GM19397 (cell line): ENCODE results near the gene ADI1.
"Not testable (repeated sequence)": the region's sequence is repeated elsewhere in the genome, so short reads cannot be mapped to it uniquely, and the experiment has no call there.

Experiments
- ATAC-seq: cut with Tn5 transposase; IDR thresholded peaks from one replicate; pipeline ENCODE4 v1.9.1; 2021; ENCODE audit warnings: mild to moderate bottlenecking, moderate library complexity; ENCODE audit not compliant: unreplicated experiment

Gene ADI1

GRCh38 chr2:3450385-3451010 lies 68.8 kb downstream of the ADI1 start:
- no peak for ATAC-seq

DNA sequence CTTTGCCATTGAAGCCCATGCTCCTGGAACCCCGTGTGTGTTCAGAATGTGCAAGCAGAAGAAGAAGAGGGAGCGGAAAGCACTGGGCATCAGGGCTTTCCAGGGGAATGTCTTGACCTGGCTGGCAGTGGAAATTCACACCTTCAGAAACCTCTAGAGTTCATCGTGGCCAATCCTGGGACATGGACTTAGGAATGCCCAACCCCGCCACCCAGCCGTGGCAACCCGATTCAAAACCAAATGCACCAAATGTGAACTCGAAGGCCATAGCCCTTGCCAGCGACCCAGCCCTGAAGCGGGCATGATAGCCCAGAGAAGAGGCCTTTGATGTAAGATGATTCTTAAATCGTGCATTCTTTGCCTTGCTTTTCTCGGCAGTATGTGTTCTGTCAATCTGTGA lies 69.4 kb downstream of the ADI1 start:
- no peak for ATAC-seq

DNA sequence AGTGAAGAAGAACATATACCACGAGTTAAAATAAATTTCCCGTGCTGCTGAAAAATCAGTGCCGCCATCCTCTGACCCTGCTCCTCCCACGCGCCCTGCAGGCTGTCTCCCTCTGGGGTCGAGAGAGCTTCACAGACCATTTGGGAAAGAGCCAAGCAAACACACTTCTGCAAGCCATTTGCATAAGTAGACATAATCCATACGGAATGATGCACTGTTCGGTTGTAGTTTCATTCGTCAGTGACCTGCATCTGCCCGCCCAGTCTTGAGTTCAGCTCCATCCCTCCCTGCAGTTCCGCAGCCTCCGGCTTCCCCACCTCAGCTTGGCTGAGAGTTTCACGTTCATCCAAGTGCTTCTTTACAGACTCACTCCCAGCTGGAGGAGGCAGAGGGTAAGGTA lies 70.2 kb downstream of the ADI1 start:
- ATAC-seq: no peak

- ATAC-seq: not testable (repeated sequence)
Measured at GRCh38 chr2:3448441-3448911, 70.9 kb downstream of the ADI1 start.

DNA sequence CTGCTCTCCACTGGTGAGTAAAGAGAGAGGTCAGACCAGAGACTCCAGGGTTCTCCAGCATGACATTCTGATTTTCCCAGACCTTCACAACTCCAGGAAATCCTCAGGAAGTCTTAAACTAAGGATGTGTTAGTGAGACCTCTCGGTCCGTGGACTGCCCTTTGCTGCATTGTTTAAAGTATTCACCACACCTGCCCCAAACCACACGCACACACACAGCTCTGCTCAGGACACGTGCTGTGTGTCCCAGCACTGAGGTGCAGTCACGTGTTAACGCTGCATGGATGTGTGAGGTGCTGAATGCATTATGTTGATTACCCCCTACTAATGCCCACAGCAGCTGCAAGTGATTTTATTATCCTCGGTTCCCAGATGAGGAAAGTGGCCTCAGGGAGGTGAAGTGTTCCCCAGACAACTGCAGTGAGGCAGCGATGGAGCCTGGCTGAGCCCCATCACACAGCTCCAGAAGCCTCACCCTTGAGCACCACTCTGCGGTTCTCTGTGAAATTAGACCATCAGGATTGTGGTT lies 71.5 kb downstream of the ADI1 start:
- ATAC-seq: no peak
